WTC11 (cell line): ENCODE measurements around the gene COX7B. TPM values are rescaled to one million over a fixed set of nuclear protein-coding genes. Genes with fewer than 3 reads are reported as not detected.
A peak's percentile ranks its signal among the peaks of the same experiment; 100 is the strongest.

Experiments
- ATAC-seq: fragments of 200-7000 bp; cut with Tn5 transposase; 2 replicates; pipeline ENCODE4 v1.10.0; 2021; ENCODE audit warnings: mild to moderate bottlenecking, moderate library complexity
- CTCF ChIA-PET: fragments of 300-600 bp; sonication (Branson Sonifier 250); formaldehyde crosslinking; loops from one replicate; lab custom pipeline; 2021; ENCODE audit warnings: antibody characterized with exemption; lab: Charles Lee
- POLR2A ChIA-PET: fragments of 350-600 bp; sonication (Branson Sonifier 250); formaldehyde crosslinking; loops from one replicate; lab custom pipeline; 2021; ENCODE audit warnings: antibody characterized with exemption; lab: Charles Lee
- DNase-seq: peaks from one replicate; pipeline ENCODE4 v3.0.0; 2021; ENCODE audit warnings: low spot score
- H3K27ac Mint-ChIP-seq: 2 replicates; pipeline ENCODE4 v1.8.0; 2021; ENCODE audit warnings: mixed read lengths
- H3K27me3 Mint-ChIP-seq: 2 replicates; pipeline ENCODE4 v1.8.0; 2021; ENCODE audit warnings: low read depth, mild to moderate bottlenecking, moderate library complexity, mixed read lengths
- H3K36me3 Mint-ChIP-seq: 2 replicates; pipeline ENCODE4 v1.8.0; 2021; ENCODE audit warnings: mixed read lengths
- H3K4me1 Mint-ChIP-seq: 2 replicates; pipeline ENCODE4 v1.8.0; 2022; ENCODE audit warnings: mixed read lengths
- H3K4me3 Mint-ChIP-seq: 2 replicates; pipeline ENCODE4 v1.8.0; 2021; ENCODE audit warnings: mild to moderate bottlenecking, moderate library complexity, mixed read lengths
- H3K9me3 Mint-ChIP-seq: 2 replicates; pipeline ENCODE4 v1.8.0; 2021; ENCODE audit warnings: mixed read lengths
- ATF1 ChIP-seq: sonication (generic); formaldehyde crosslinking; IDR thresholded peaks from 2 replicates; pipeline ENCODE4 v1.8.1; 2023; ENCODE audit warnings: mild to moderate bottlenecking, moderate library complexity, missing genetic modification reagents
- FOXJ3 ChIP-seq: sonication (generic); formaldehyde crosslinking; IDR thresholded peaks from 2 replicates; pipeline ENCODE4 v1.9.0; 2021; ENCODE audit warnings: missing genetic modification reagents, mild to moderate bottlenecking, borderline replicate concordance
- IRF2 ChIP-seq: sonication (generic); formaldehyde crosslinking; IDR thresholded peaks from 2 replicates; pipeline ENCODE4 v1.8.0; 2022; ENCODE audit warnings: low read depth, missing genetic modification reagents, borderline replicate concordance
- JUN ChIP-seq: sonication (generic); formaldehyde crosslinking; IDR thresholded peaks from 2 replicates; pipeline ENCODE4 v1.8.0; 2023; ENCODE audit warnings: mild to moderate bottlenecking, missing genetic modification reagents
- NFE2L1 ChIP-seq: sonication (generic); formaldehyde crosslinking; IDR thresholded peaks from 2 replicates; pipeline ENCODE4 v1.8.1; 2023; ENCODE audit warnings: missing genetic modification reagents
- PRRX2 ChIP-seq: fragments of 250-450 bp; sonication (Bioruptor Pico); IDR thresholded peaks from 2 replicates; pipeline ENCODE4 v1.8.0; 2021; ENCODE audit warnings: mild to moderate bottlenecking
- SMAD4 ChIP-seq: sonication (generic); formaldehyde crosslinking; IDR thresholded peaks from 2 replicates; pipeline ENCODE4 v1.8.0; 2022; ENCODE audit warnings: mild to moderate bottlenecking, missing genetic modification reagents
- TEAD4 ChIP-seq: sonication (generic); formaldehyde crosslinking; IDR thresholded peaks from 2 replicates; pipeline ENCODE4 v1.8.0; 2022; ENCODE audit warnings: mild to moderate bottlenecking, missing genetic modification reagents
- ZNF423 ChIP-seq: fragments of 250-450 bp; sonication (Bioruptor Pico); IDR thresholded peaks from 2 replicates; pipeline ENCODE4 v2.1.2; 2022; ENCODE audit warnings: mild to moderate bottlenecking, moderate library complexity
- ZNF671 ChIP-seq: fragments of 250-450 bp; sonication (Bioruptor Pico); IDR thresholded peaks from 2 replicates; pipeline ENCODE4 v1.8.0; 2021; ENCODE audit warnings: mild to moderate bottlenecking
- total RNA-seq: library from RNA; stranded (reverse); gene quantifications from 3 replicates; pipeline ENCODE4 v1.2.3, GENCODE V29; 2021
- TF ChIP-seq, protein P1 (sequence below): fragments of 250-450 bp; sonication (Bioruptor Pico); IDR thresholded peaks from 2 replicates; pipeline ENCODE4 v2.1.2; 2022; ENCODE audit warnings: mild to moderate bottlenecking, moderate library complexity
- TF ChIP-seq, protein P2 (sequence below): fragments of 200-600 bp; IDR thresholded peaks from 2 replicates; pipeline ENCODE4 v1.8.0; 2022; ENCODE audit warnings: antibody characterized with exemption
- TF ChIP-seq, protein P3 (sequence below): fragments of 250-450 bp; sonication (Bioruptor Pico); IDR thresholded peaks from 2 replicates; pipeline ENCODE4 v1.9.0; 2021; ENCODE audit warnings: moderate library complexity, mild to moderate bottlenecking, inconsistent platforms, borderline replicate concordance
- TF ChIP-seq, protein P4 (sequence below): fragments of 250-450 bp; sonication (Bioruptor Pico); IDR thresholded peaks from 2 replicates; pipeline ENCODE4 v1.9.0; 2021; ENCODE audit warnings: mild to moderate bottlenecking
- TF ChIP-seq, protein P5 (sequence below): fragments of 250-450 bp; sonication (Bioruptor Pico); conservative IDR thresholded peaks from 2 replicates; pipeline ENCODE4 v1.9.0; 2021; ENCODE audit warnings: mild to moderate bottlenecking
- TF ChIP-seq, protein P6 (sequence below): sonication (generic); formaldehyde crosslinking; IDR thresholded peaks from 2 replicates; pipeline ENCODE4 v1.8.0; 2022; ENCODE audit warnings: mild to moderate bottlenecking, missing genetic modification reagents

Gene COX7B
- total RNA-seq, 1 experiment from 2014 or later: 281 TPM

DNA sequence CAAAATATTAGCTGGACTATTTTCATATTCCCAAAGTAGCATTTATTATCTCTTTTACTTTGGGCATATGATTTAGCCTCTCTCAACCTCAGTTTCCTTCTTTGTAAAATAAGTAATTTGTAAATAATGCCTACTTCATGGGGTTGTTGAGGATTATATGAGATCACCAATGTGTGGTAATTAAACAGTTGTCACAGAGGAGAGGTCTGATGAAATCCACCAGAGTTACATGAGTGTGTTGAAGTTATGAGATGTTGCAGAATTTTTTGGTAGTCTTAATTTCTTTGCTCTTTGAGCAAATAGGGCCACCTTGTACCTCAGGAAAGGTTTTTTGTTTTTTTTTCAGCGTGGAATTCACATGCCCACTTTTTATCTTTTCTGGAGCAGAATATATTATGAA is 1.4 kb downstream of the COX7B start:
- POLR2A ChIA-PET: interaction anchor here (2.4 kb wide), 1 partner anchor 9 kb away, joined by 13 read pairs; the partner anchor contains the start of gene ATP7A

DNA sequence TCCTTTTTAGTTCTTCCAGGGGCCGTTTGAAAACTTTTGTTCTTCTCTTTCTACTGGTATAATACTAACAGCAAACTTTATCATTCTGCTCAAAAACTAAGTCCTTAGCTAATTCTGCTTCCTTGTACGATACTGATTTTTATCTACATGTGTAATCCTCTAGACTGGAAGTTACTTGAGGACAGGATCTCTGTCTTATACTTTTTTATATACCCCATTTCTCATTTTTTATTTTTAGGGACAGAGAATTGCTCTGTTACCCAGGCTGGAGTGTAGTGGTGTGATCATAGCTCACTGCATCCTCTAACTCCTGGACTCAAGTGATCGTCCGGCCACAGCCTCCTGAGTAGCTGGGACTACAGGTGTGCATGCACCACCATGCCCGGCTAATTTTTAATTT is 2.2 kb downstream of the COX7B start:
- ChIA-PET POLR2A (no interaction called here), CTCF (no interaction called here)
- TF ChIP-seq, protein P1, sequence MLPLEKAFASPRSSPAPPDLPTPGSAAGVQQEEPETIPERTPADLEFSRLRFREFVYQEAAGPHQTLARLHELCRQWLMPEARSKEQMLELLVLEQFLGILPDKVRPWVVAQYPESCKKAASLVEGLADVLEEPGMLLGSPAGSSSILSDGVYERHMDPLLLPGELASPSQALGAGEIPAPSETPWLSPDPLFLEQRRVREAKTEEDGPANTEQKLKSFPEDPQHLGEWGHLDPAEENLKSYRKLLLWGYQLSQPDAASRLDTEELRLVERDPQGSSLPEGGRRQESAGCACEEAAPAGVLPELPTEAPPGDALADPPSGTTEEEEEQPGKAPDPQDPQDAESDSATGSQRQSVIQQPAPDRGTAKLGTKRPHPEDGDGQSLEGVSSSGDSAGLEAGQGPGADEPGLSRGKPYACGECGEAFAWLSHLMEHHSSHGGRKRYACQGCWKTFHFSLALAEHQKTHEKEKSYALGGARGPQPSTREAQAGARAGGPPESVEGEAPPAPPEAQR (CRISPR knock-in tag): no peak
- TF ChIP-seq IRF2 (CRISPR knock-in tag): no peak
- no peak for TF ChIP-seq ATF1 (CRISPR knock-in tag)
- TF ChIP-seq, protein P2, sequence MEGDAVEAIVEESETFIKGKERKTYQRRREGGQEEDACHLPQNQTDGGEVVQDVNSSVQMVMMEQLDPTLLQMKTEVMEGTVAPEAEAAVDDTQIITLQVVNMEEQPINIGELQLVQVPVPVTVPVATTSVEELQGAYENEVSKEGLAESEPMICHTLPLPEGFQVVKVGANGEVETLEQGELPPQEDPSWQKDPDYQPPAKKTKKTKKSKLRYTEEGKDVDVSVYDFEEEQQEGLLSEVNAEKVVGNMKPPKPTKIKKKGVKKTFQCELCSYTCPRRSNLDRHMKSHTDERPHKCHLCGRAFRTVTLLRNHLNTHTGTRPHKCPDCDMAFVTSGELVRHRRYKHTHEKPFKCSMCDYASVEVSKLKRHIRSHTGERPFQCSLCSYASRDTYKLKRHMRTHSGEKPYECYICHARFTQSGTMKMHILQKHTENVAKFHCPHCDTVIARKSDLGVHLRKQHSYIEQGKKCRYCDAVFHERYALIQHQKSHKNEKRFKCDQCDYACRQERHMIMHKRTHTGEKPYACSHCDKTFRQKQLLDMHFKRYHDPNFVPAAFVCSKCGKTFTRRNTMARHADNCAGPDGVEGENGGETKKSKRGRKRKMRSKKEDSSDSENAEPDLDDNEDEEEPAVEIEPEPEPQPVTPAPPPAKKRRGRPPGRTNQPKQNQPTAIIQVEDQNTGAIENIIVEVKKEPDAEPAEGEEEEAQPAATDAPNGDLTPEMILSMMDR: no peak
- TF ChIP-seq ZNF423 (CRISPR knock-in tag): no peak
- TF ChIP-seq, protein P3, sequence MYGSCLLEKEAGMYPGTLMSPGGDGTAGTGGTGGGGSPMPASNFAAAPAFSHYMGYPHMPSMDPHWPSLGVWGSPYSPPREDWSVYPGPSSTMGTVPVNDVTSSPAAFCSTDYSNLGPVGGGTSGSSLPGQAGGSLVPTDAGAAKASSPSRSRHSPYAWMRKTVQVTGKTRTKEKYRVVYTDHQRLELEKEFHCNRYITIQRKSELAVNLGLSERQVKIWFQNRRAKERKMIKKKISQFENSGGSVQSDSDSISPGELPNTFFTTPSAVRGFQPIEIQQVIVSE (CRISPR knock-in tag): no peak
- TF ChIP-seq, protein P4, sequence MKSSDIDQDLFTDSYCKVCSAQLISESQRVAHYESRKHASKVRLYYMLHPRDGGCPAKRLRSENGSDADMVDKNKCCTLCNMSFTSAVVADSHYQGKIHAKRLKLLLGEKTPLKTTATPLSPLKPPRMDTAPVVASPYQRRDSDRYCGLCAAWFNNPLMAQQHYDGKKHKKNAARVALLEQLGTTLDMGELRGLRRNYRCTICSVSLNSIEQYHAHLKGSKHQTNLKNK (CRISPR knock-in tag): no peak
- Mint-ChIP-seq H3K9me3 (no peaks in the 10 kb centered on the region), H3K27ac (no peak overlapping the region), H3K27me3 (no peaks in the 10 kb centered on the region), H3K36me3 (peaks cover 34% of the 10 kb centered on the region), H3K4me3 (peak overlapping the region; percentile 98), H3K4me1 (peaks cover 7% of the 10 kb centered on the region)
- DNase-seq: no peak
- no peak for ATAC-seq

More for the DNA sequence above, 1.4 kb downstream of the COX7B start:
- Mint-ChIP-seq H3K27ac (peak overlapping the region; percentile 19; the same call in 1 of the 2 replicates), H3K9me3 (no peaks in the 10 kb centered on the region), H3K27me3 (no peaks in the 10 kb centered on the region), H3K4me1 (peaks cover 7% of the 10 kb centered on the region), H3K36me3 (peaks cover 34% of the 10 kb centered on the region), H3K4me3 (peak overlapping the region; percentile 98)
- DNase-seq (no peak), ATAC-seq (no peak)
- CTCF ChIA-PET: no interaction called here
- TF ChIP-seq SMAD4 (CRISPR knock-in tag) (no peak), FOXJ3 (no peak), PRRX2 (CRISPR knock-in tag) (no peak), JUN (CRISPR knock-in tag) (no peak), TEAD4 (no peak), ZNF671 (CRISPR knock-in tag) (no peak), NFE2L1 (CRISPR knock-in tag) (no peak)
- TF ChIP-seq, protein P5, sequence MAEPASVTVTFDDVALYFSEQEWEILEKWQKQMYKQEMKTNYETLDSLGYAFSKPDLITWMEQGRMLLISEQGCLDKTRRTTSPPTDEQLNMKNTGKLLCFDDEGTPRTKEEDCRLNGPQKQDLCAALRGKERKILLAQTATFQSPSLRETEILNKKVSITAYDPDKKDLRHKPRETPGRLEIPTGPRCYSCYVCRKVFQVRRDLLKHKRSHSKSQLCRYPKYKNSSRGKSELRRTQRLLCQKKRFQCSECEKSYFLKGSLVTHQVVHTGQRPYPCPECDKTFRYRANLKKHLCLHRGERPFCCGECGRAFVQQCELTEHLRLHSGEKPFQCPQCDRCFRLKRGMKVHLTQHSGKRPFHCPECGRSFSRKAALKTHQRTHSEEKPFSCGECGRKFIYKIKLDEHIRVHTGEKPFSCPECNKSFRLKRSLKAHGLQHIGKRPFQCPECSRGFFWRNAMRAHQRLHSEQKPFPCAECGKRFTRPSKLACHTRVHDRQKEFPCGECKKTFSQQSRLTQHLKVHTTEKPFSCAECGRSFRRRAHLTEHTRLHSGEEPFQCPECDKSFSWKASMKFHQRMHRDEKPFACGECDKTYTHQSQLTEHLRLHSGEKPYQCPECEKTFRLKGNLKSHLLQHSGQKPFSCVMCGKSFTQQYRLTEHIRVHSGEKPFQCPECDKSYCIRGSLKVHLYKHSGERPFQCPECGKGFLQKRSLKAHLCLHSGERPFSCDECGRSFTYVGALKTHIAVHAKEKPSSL: no peak
- TF ChIP-seq, protein P6, sequence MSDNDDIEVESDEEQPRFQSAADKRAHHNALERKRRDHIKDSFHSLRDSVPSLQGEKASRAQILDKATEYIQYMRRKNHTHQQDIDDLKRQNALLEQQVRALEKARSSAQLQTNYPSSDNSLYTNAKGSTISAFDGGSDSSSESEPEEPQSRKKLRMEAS: no peak
